Measurements from ENCODE around the gene POU6F2. TPM values are rescaled to one million over a fixed set of nuclear protein-coding genes. Genes with fewer than 3 reads are reported as not detected.

Gene POU6F2
- total RNA-seq, 2 experiments from 2014 or later = not detected

- Mint-ChIP-seq H3K4me3 (no peak overlapping the region), H3K4me1 (ENCODE audit: low read depth) (no peaks in the 10 kb centered on the region), H3K9me3 (no peaks in the 10 kb centered on the region), H3K27ac (no peak overlapping the region), H3K36me3 (ENCODE audit: low read depth) (no peaks in the 10 kb centered on the region), H3K27me3 (no peaks in the 10 kb centered on the region)
- CTCF ChIA-PET = interaction anchor here (1.0 kb wide), 1 partner anchor 21 kb away, joined by 3 read pairs; no protein-coding TSS in a partner anchor
- POLR2A ChIA-PET = no interaction called here
- ATAC-seq (no peak), DNase-seq (no peak)
- intact Hi-C loops (cut with micrococcal nuclease) = no loop called here
- no peak for TF ChIP-seq CTCF (IDR thresholded peaks at IDR 0.05)
Measured at GRCh38 chr7:39432807-39433416, 455.2 kb downstream of the POU6F2 start.

- ATAC-seq (no peak), DNase-seq (no peak)
- TF ChIP-seq CTCF (IDR thresholded peaks at IDR 0.05) = no peak
- H3K4me1 Mint-ChIP-seq (ENCODE audit: low read depth) = no peaks in the 10 kb centered on the region
- CTCF ChIA-PET = interaction anchor here (1.0 kb wide), 1 partner anchor 21 kb away, joined by 3 read pairs; no protein-coding TSS in a partner anchor
- intact Hi-C loops (cut with micrococcal nuclease) = no loop called here
- POLR2A ChIA-PET = no interaction called here
- H3K9me3 Mint-ChIP-seq = no peaks in the 10 kb centered on the region
- no peaks in the 10 kb centered on the region for H3K27me3 Mint-ChIP-seq
- H3K27ac Mint-ChIP-seq = no peak overlapping the region
- H3K36me3 Mint-ChIP-seq (ENCODE audit: low read depth) = no peaks in the 10 kb centered on the region
- H3K4me3 Mint-ChIP-seq = no peak overlapping the region
Measured at GRCh38 chr7:39433550-39433949, 455.8 kb downstream of the POU6F2 start.

- ATAC-seq = no peak
- Mint-ChIP-seq H3K27ac (no peak overlapping the region), H3K27me3 (peaks cover under 1% of the 10 kb centered on the region), H3K9me3 (no peaks in the 10 kb centered on the region), H3K4me3 (no peak overlapping the region), H3K4me1 (ENCODE audit: low read depth) (no peaks in the 10 kb centered on the region), H3K36me3 (ENCODE audit: low read depth) (no peaks in the 10 kb centered on the region)
- POLR2A ChIA-PET = no interaction called here
- CTCF ChIA-PET = interaction anchor here (1.0 kb wide), 1 partner anchor 20 kb away, joined by 3 read pairs; no protein-coding TSS in a partner anchor
- intact Hi-C loops (cut with micrococcal nuclease) = no loop called here
- no peak for DNase-seq
- no peak for TF ChIP-seq CTCF (IDR thresholded peaks at IDR 0.05)
Measured at GRCh38 chr7:39434012-39434411, 456.3 kb downstream of the POU6F2 start.

GRCh38 chr7:39446546-39446945 lies 468.8 kb downstream of the POU6F2 start:
- H3K27me3 Mint-ChIP-seq = peaks cover 9% of the 10 kb centered on the region
- H3K27ac Mint-ChIP-seq = no peak overlapping the region
- ATAC-seq (no peak), DNase-seq (no peak)
- H3K4me1 Mint-ChIP-seq (ENCODE audit: low read depth) = no peaks in the 10 kb centered on the region
- ChIA-PET POLR2A (no interaction called here), CTCF (interaction anchor here (2.3 to 6.3 kb wide), 2 partner anchors 8 to 17 kb away, joined by 5 to 51 read pairs; no protein-coding TSS in a partner anchor)
- intact Hi-C loops (cut with micrococcal nuclease) = no loop called here
- no peak overlapping the region for H3K4me3 Mint-ChIP-seq
- H3K9me3 Mint-ChIP-seq = no peaks in the 10 kb centered on the region
- no peaks in the 10 kb centered on the region for H3K36me3 Mint-ChIP-seq (ENCODE audit: low read depth)
- TF ChIP-seq CTCF (IDR thresholded peaks at IDR 0.05) = no peak

GRCh38 chr7:39451901-39452300 lies 474.2 kb downstream of the POU6F2 start:
- intact Hi-C loops (cut with micrococcal nuclease) = no loop called here
- DNase-seq = no peak
- CTCF ChIA-PET = interaction anchor here (0.8 to 4.4 kb wide), 5 partner anchors 14 to 517 kb away, joined by 3 to 26 read pairs (median 3); no protein-coding TSS in a partner anchor
- POLR2A ChIA-PET = no interaction called here
- Mint-ChIP-seq H3K4me3 (no peak overlapping the region), H3K36me3 (ENCODE audit: low read depth) (no peaks in the 10 kb centered on the region), H3K9me3 (no peaks in the 10 kb centered on the region), H3K27ac (no peak overlapping the region), H3K27me3 (peaks cover 6% of the 10 kb centered on the region), H3K4me1 (ENCODE audit: low read depth) (no peaks in the 10 kb centered on the region)
- ATAC-seq = no peak
- TF ChIP-seq CTCF (IDR thresholded peaks at IDR 0.05) = no peak
